ENCODE data around the gene ATXN1L.

The ATXN1L gene

DNA sequence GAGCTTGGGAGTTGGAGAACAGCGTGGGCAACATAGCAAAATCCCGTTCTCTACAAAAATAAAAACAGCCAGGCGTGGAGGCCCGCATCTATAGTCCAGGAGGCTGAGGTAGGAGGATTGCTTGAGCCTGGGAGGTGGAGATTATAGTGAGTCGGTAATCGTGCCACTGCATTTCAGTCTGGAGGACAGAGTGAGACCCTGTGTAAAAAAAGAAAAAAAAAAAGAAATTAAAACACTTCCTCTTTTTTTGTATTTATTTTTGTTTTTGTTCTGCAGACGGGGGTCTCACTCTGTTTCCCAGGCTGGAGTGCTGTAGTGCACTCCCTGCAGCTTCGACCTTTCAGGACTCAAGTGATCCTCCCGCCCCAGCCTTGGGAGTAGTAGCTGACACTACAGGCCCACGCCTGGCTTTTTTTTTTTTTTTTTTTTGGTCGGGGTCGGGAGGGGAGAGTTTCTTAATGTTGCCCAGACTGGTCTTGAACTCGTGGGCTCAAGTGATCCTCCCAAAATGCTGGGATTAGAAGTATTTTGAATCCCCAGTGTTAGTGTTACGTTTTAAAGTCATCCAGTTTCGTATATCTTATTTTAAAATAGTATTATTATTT, 51.1 kb downstream of the ATXN1L start:
- peaks cover 0 to 44% of the 10 kb centered on the region in 2 donors for H3K36me3 ChIP-seq (replicated peaks in 1 of 2; ENCODE audit: control insufficient read depth in 2 of 2, insufficient read depth in 2 of 2, low read length in 2 of 2)
- H2BK5ac ChIP-seq (ENCODE audit: low read length), result no peak overlapping the region
- H3K23ac ChIP-seq (ENCODE audit: low read depth, low read length, poor library complexity), result no peak overlapping the region
- no peak overlapping the region for H2BK15ac ChIP-seq (ENCODE audit: low read length)
- H3K9me3 ChIP-seq (replicated peaks in 1 of 2; ENCODE audit: control insufficient read depth in 2 of 2, insufficient read depth in 1 of 2, low read depth in 1 of 2, low read length in 2 of 2), result peaks cover 0 to 21% of the 10 kb centered on the region in 2 donors
- no peak overlapping the region for H3K18ac ChIP-seq (ENCODE audit: low read length)
- H4K91ac ChIP-seq (ENCODE audit: low read depth, low read length, poor library complexity), result no peak overlapping the region
- WGBS, 2 donors (ENCODE audit: extremely low coverage in 2 of 2, insufficient read length in 2 of 2, insufficient replicate concordance in 1 of 2), result no CpG with 5 or more reads among the region's 15 CpGs
- peaks cover 0 to 1% of the 10 kb centered on the region in 2 donors for H3K4me1 ChIP-seq (ENCODE audit: control insufficient read depth in 2 of 2, insufficient read depth in 1 of 2, low read depth in 1 of 2, low read length in 2 of 2)
- H3K9ac ChIP-seq (ENCODE audit: low read depth, low read length, poor library complexity), result no peak overlapping the region
- no peak overlapping the region for H2BK120ac ChIP-seq (ENCODE audit: low read depth, low read length)
- no peaks in the 10 kb centered on the region for H3K27me3 ChIP-seq (ENCODE audit: control insufficient read depth in 3 of 3, insufficient read depth in 3 of 3, low read depth in 1 of 3, low read length in 3 of 3)
- H3K27ac ChIP-seq (replicated peaks; ENCODE audit: low read length), result no peak overlapping the region
- H3K4ac ChIP-seq (ENCODE audit: low read length), result no peak overlapping the region
- no peak overlapping the region for H3K14ac ChIP-seq (ENCODE audit: low read length)
- DNase-seq (ENCODE audit: low spot score), result no peak
- H3K4me2 ChIP-seq (ENCODE audit: insufficient read depth, low read length, poor library complexity, severe bottlenecking), result peak overlapping the region; percentile 42
- no peak overlapping the region for H2AK5ac ChIP-seq (ENCODE audit: low read depth, low read length)
- no peak overlapping the region for H4K8ac ChIP-seq (ENCODE audit: low read depth, low read length)
- H2AFZ ChIP-seq (ENCODE audit: low read length), result no peak overlapping the region
- H2BK12ac ChIP-seq (ENCODE audit: low read length), result no peak overlapping the region
- peaks cover 3% of the 10 kb centered on the region for H3K79me1 ChIP-seq (ENCODE audit: low read depth, low read length)
- H3K4me3 ChIP-seq (ENCODE audit: low read length in 2 of 2), result peak overlapping the region; percentile 70 to 90

DNA sequence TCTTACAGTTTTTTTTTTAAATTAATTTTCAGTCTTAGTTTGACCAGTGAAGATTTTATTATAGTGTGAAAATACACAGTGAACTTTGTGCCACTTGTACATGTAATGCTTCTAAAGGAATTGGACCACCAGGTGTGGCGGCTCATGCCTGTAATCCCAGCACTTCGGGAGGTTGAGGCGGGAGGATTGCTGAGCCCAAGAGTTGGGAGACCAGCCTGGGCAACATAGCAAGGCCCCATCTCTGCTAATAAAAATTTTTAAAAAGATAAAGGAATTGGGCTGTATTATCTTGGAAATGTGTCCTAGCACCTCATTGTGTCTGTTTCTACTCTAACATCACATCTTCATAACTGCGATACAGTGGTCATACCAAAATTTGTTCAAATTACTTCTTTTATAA, 53.4 kb downstream of the ATXN1L start:
- Histone ChIP-seq H3K14ac (ENCODE audit: low read length) (no peak overlapping the region), H2BK15ac (ENCODE audit: low read length) (no peak overlapping the region), H3K27ac (replicated peaks; ENCODE audit: low read length) (no peak overlapping the region), H2BK12ac (ENCODE audit: low read length) (no peak overlapping the region), H3K18ac (ENCODE audit: low read length) (no peak overlapping the region), H3K4me1 (ENCODE audit: control insufficient read depth in 2 of 2, insufficient read depth in 1 of 2, low read depth in 1 of 2, low read length in 2 of 2) (peaks cover 0 to 1% of the 10 kb centered on the region in 2 donors), H3K4me3 (ENCODE audit: low read length in 2 of 2) (no peak overlapping the region), H2AK5ac (ENCODE audit: low read depth, low read length) (no peak overlapping the region), H3K36me3 (replicated peaks in 1 of 2; ENCODE audit: control insufficient read depth in 2 of 2, insufficient read depth in 2 of 2, low read length in 2 of 2) (peaks cover 2 to 64% of the 10 kb centered on the region in 2 donors), H3K4me2 (ENCODE audit: insufficient read depth, low read length, poor library complexity, severe bottlenecking) (no peak overlapping the region), H3K9me3 (replicated peaks in 1 of 2; ENCODE audit: control insufficient read depth in 2 of 2, insufficient read depth in 1 of 2, low read depth in 1 of 2, low read length in 2 of 2) (peaks cover 0 to 39% of the 10 kb centered on the region in 2 donors), H3K23ac (ENCODE audit: low read depth, low read length, poor library complexity) (no peak overlapping the region), H2AFZ (ENCODE audit: low read length) (no peak overlapping the region), H2BK120ac (ENCODE audit: low read depth, low read length) (no peak overlapping the region), H3K79me1 (ENCODE audit: low read depth, low read length) (peaks cover 3% of the 10 kb centered on the region), H2BK5ac (ENCODE audit: low read length) (no peak overlapping the region), H3K27me3 (ENCODE audit: control insufficient read depth in 3 of 3, insufficient read depth in 3 of 3, low read depth in 1 of 3, low read length in 3 of 3) (no peaks in the 10 kb centered on the region), H3K4ac (ENCODE audit: low read length) (no peak overlapping the region), H4K8ac (ENCODE audit: low read depth, low read length) (no peak overlapping the region), H4K91ac (ENCODE audit: low read depth, low read length, poor library complexity) (no peak overlapping the region), H3K9ac (ENCODE audit: low read depth, low read length, poor library complexity) (no peak overlapping the region)
- DNase-seq (ENCODE audit: low spot score), result no peak
- no CpG with 5 or more reads among the region's 4 CpGs for WGBS, 2 donors (ENCODE audit: extremely low coverage in 2 of 2, insufficient read length in 2 of 2, insufficient replicate concordance in 1 of 2)

DNA sequence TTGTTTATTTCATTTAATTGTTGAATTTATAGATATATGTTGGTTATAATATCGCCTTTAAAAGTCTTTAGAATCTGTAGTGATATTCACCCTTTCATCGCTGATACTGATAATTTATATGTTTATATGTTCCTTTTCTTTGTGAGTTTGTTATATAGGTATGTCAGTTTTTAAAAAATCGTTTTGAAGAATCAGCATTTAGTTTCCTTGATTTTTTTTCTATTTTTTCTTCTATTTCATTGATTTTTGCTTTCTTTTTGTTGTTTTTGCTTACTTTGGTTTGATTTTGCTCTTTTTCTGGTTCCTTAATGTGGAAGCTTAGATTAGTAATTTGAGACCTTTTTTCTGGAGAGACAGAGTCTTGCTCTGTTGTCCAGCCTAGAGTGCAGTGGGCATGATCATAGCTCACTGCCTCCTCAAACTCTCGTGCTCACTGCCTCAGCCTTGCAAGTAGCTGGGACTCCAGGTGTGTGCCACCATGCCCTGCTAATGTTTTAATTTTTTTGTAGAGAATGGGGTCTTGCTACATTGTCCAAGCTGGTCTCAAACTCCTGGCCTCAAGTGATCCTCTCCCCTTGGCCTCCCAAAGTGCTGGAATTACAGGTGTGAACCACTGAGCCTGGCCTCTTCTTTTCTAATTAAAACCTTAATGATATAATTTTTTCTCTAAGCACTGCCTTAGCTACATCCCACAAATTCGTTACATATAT, 57.0 kb downstream of the ATXN1L start:
- H3K9ac ChIP-seq (ENCODE audit: low read depth, low read length, poor library complexity), result no peak overlapping the region
- peaks cover 2 to 72% of the 10 kb centered on the region in 2 donors for H3K36me3 ChIP-seq (replicated peaks in 1 of 2; ENCODE audit: control insufficient read depth in 2 of 2, insufficient read depth in 2 of 2, low read length in 2 of 2)
- H2BK15ac ChIP-seq (ENCODE audit: low read length), result no peak overlapping the region
- WGBS, 2 donors (ENCODE audit: extremely low coverage in 2 of 2, insufficient read length in 2 of 2, insufficient replicate concordance in 1 of 2), result 100% methylated on average over 1 of the region's 5 CpGs; no CpG with 5 or more reads in 1 of the 2 donors
- no peaks in the 10 kb centered on the region for H3K79me1 ChIP-seq (ENCODE audit: low read depth, low read length)
- H2AK5ac ChIP-seq (ENCODE audit: low read depth, low read length), result no peak overlapping the region
- no peaks in the 10 kb centered on the region for H3K27me3 ChIP-seq (ENCODE audit: control insufficient read depth in 3 of 3, insufficient read depth in 3 of 3, low read depth in 1 of 3, low read length in 3 of 3)
- H3K14ac ChIP-seq (ENCODE audit: low read length), result no peak overlapping the region
- peak overlapping the region in 1 of 2 donors; percentile 62 for H3K4me3 ChIP-seq (ENCODE audit: low read length in 2 of 2)
- peaks cover 0 to 43% of the 10 kb centered on the region in 2 donors for H3K9me3 ChIP-seq (replicated peaks in 1 of 2; ENCODE audit: control insufficient read depth in 2 of 2, insufficient read depth in 1 of 2, low read depth in 1 of 2, low read length in 2 of 2)
- H2BK5ac ChIP-seq (ENCODE audit: low read length), result no peak overlapping the region
- H3K27ac ChIP-seq (replicated peaks; ENCODE audit: low read length), result no peak overlapping the region
- H3K4me2 ChIP-seq (ENCODE audit: insufficient read depth, low read length, poor library complexity, severe bottlenecking), result no peak overlapping the region
- no peak overlapping the region for H3K23ac ChIP-seq (ENCODE audit: low read depth, low read length, poor library complexity)
- no peak overlapping the region for H4K91ac ChIP-seq (ENCODE audit: low read depth, low read length, poor library complexity)
- no peaks in the 10 kb centered on the region for H3K4me1 ChIP-seq (ENCODE audit: control insufficient read depth in 2 of 2, insufficient read depth in 1 of 2, low read depth in 1 of 2, low read length in 2 of 2)
- no peak overlapping the region for H2BK12ac ChIP-seq (ENCODE audit: low read length)
- no peak for DNase-seq (ENCODE audit: low spot score)
- no peak overlapping the region for H3K18ac ChIP-seq (ENCODE audit: low read length)
- H3K4ac ChIP-seq (ENCODE audit: low read length), result no peak overlapping the region
- no peak overlapping the region for H2BK120ac ChIP-seq (ENCODE audit: low read depth, low read length)
- H4K8ac ChIP-seq (ENCODE audit: low read depth, low read length), result no peak overlapping the region
- no peak overlapping the region for H2AFZ ChIP-seq (ENCODE audit: low read length)

DNA sequence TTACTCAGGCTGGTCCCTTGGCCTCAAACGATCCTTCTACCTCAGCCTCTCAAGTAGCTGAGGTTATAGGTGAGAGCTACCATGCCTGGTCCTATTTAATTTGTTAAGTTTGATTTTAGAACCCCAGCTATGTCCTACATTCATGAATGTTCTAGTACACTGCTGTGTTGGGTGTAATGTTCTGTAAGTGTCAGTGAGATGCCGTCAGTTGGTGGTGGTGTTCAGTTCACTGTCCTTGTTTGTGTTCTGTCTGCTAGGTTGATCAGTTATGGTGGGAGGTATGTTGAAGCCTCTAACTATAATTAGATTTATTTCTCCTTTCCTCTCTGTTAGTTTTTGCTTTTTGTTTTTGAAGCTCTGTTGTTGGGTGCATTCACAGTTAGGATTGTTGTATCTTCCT, 57.8 kb downstream of the ATXN1L start:
- Histone ChIP-seq H2BK5ac (ENCODE audit: low read length) (no peak overlapping the region), H3K14ac (ENCODE audit: low read length) (no peak overlapping the region), H3K9me3 (replicated peaks in 1 of 2; ENCODE audit: control insufficient read depth in 2 of 2, insufficient read depth in 1 of 2, low read depth in 1 of 2, low read length in 2 of 2) (peaks cover 0 to 44% of the 10 kb centered on the region in 2 donors), H4K8ac (ENCODE audit: low read depth, low read length) (no peak overlapping the region), H2BK12ac (ENCODE audit: low read length) (no peak overlapping the region), H3K27me3 (ENCODE audit: control insufficient read depth in 3 of 3, insufficient read depth in 3 of 3, low read depth in 1 of 3, low read length in 3 of 3) (no peaks in the 10 kb centered on the region), H3K36me3 (replicated peaks in 1 of 2; ENCODE audit: control insufficient read depth in 2 of 2, insufficient read depth in 2 of 2, low read length in 2 of 2) (peaks cover 2 to 71% of the 10 kb centered on the region in 2 donors), H3K23ac (ENCODE audit: low read depth, low read length, poor library complexity) (no peak overlapping the region), H2AK5ac (ENCODE audit: low read depth, low read length) (no peak overlapping the region), H3K4me3 (ENCODE audit: low read length in 2 of 2) (no peak overlapping the region), H3K4ac (ENCODE audit: low read length) (no peak overlapping the region), H3K4me2 (ENCODE audit: insufficient read depth, low read length, poor library complexity, severe bottlenecking) (no peak overlapping the region), H3K4me1 (ENCODE audit: control insufficient read depth in 2 of 2, insufficient read depth in 1 of 2, low read depth in 1 of 2, low read length in 2 of 2) (no peaks in the 10 kb centered on the region), H3K79me1 (ENCODE audit: low read depth, low read length) (peaks cover under 1% of the 10 kb centered on the region), H2AFZ (ENCODE audit: low read length) (no peak overlapping the region), H4K91ac (ENCODE audit: low read depth, low read length, poor library complexity) (no peak overlapping the region), H2BK15ac (ENCODE audit: low read length) (no peak overlapping the region), H2BK120ac (ENCODE audit: low read depth, low read length) (no peak overlapping the region), H3K27ac (replicated peaks; ENCODE audit: low read length) (no peak overlapping the region), H3K9ac (ENCODE audit: low read depth, low read length, poor library complexity) (no peak overlapping the region), H3K18ac (ENCODE audit: low read length) (no peak overlapping the region)
- no CpG with 5 or more reads among the region's 2 CpGs for WGBS, 2 donors (ENCODE audit: extremely low coverage in 2 of 2, insufficient read length in 2 of 2, insufficient replicate concordance in 1 of 2)
- DNase-seq (ENCODE audit: low spot score), result no peak

Data from neuronal stem cell (in vitro differentiated cells).